ENCODE results near the gene MT3. TPM values are rescaled to one million over a fixed set of nuclear protein-coding genes. Genes with fewer than 3 reads are reported as not detected.

MT3 gene
- total and polyA plus RNA-seq, 4 donors, result 1.6 TPM; not detected in 3

DNA sequence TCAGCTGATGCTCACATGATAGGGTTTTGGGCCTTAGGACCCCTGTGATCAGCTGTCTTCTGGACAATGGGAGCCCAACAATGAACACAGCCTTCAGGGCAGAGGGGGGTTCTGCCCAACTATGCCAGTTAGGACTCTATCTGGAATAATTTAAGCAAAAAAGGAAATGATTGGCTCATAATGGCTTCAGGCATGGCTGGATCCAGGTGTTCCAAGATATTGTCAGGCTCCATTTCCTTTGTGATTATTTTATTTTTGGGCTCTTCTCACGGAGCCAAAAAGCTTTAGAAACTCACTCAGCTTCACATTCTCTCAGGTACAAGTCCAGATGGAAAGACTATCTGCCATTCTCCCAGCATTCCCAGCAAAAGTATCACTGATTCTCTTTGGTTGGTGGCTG lies 16.1 kb downstream of the MT3 start:
- Histone ChIP-seq H3K4me3 (ENCODE audit: low read length in 2 of 2) (no peak overlapping the region), H3K9me3 (ENCODE audit: control insufficient read depth, low read length) (no peaks in the 10 kb centered on the region), H3K4me1 (ENCODE audit: control insufficient read depth in 1 of 2, insufficient read depth in 2 of 2, low read length in 2 of 2) (peaks cover 0 to 1% of the 10 kb centered on the region in 2 donors), H3K27ac (ENCODE audit: low read depth in 1 of 2, low read length in 2 of 2) (no peak overlapping the region), H3K36me3 (ENCODE audit: control insufficient read depth in 1 of 2, insufficient read depth in 2 of 2, low read length in 1 of 2) (no peaks in the 10 kb centered on the region), H3K27me3 (ENCODE audit: control insufficient read depth in 1 of 2, insufficient read depth in 2 of 2, low read length in 1 of 2) (no peaks in the 10 kb centered on the region)
- intact Hi-C loops (cut with DNase I), result loop anchor here (2.0 to 10.0 kb wide), 3 partner anchors 37 to 91 kb away; partner anchors contain the start of gene MT1X (in 1 of the 2)
- DNase-seq, result no peak
- ATAC-seq (ENCODE audit: low FRiP score), result no peak
- WGBS, 2 donors, result 91 to 94% methylated on average over 1 of the region's 1 CpG

DNA sequence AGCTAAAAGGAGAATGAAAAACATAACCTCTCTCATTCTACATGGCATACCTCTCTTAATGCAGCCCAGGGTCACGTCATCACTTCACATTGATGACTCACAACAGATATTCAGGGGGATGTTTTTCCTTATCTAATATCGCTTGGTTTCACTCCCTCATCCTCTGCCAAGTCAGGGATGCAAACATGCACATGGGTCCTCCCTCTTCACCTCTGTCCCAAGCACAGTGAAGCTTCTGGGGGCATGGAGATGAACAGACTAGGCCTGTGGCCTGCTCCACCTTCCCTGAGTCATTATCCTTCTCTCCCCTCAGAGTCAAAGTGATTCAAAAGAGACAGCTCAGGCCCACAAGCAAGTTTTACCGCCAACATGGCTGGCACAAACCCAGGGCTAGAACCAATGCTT lies 16.7 kb downstream of the MT3 start:
- intact Hi-C loops (cut with DNase I), result loop anchor here (5.0 to 10.0 kb wide), 2 partner anchors 76 to 91 kb away; partner anchors contain the start of gene MT1X (in 1 of the 2)

DNA sequence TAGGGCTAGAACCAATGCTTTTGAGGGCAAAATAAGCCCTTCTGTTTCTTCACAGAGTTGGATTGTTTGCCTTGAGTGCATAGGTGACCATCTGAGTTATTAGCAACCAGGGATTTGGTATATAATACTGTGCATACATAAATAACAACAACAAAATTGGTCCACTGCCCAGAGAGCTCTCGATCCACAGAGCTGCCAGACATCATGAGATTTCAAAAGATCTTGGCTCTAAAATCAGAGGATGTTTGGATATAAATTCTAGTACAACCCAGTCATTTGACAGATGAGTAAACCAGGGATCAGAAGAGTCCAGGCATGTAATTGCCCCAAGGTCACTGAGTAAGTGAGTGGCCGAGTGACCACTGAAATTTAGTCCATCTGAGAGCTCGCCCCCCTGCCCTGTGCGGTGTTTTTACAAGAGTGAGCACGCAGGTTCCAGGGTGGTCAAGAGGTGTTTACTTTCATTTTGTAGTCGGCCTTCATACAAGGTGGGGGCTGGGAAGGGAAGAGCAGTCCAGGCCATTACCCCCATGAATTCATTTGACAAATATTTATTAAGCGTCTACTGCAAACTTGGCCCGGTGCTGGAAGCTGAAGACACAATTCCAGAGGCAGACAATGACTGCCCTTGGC lies 17.3 kb downstream of the MT3 start:
- ATAC-seq (ENCODE audit: low FRiP score) (no peak), DNase-seq (no peak)
- Histone ChIP-seq H3K27ac (ENCODE audit: low read depth in 1 of 2, low read length in 2 of 2) (peak overlapping the region in 1 of 2 donors; percentile 84), H3K9me3 (ENCODE audit: control insufficient read depth, low read length) (no peaks in the 10 kb centered on the region), H3K27me3 (ENCODE audit: control insufficient read depth in 1 of 2, insufficient read depth in 2 of 2, low read length in 1 of 2) (no peaks in the 10 kb centered on the region), H3K4me1 (ENCODE audit: control insufficient read depth in 1 of 2, insufficient read depth in 2 of 2, low read length in 2 of 2) (peaks cover 0 to 5% of the 10 kb centered on the region in 2 donors), H3K4me3 (ENCODE audit: low read length in 2 of 2) (no peak overlapping the region), H3K36me3 (ENCODE audit: control insufficient read depth in 1 of 2, insufficient read depth in 2 of 2, low read length in 1 of 2) (no peaks in the 10 kb centered on the region)
- intact Hi-C loops (cut with DNase I), result loop anchor here (5.0 to 10.0 kb wide), 2 partner anchors 76 to 92 kb away; partner anchors contain the start of gene MT1X (in 1 of the 2)
- WGBS, 2 donors, result 65 to 69% methylated on average over 8 of the region's 8 CpGs

More for the DNA sequence above, 16.7 kb downstream of the MT3 start:
- no peak overlapping the region for H3K4me3 ChIP-seq (ENCODE audit: low read length in 2 of 2)
- H3K36me3 ChIP-seq (ENCODE audit: control insufficient read depth in 1 of 2, insufficient read depth in 2 of 2, low read length in 1 of 2), result no peaks in the 10 kb centered on the region
- H3K27me3 ChIP-seq (ENCODE audit: control insufficient read depth in 1 of 2, insufficient read depth in 2 of 2, low read length in 1 of 2), result no peaks in the 10 kb centered on the region
- H3K4me1 ChIP-seq (ENCODE audit: control insufficient read depth in 1 of 2, insufficient read depth in 2 of 2, low read length in 2 of 2), result peaks cover 0 to 5% of the 10 kb centered on the region in 2 donors
- no peaks in the 10 kb centered on the region for H3K9me3 ChIP-seq (ENCODE audit: control insufficient read depth, low read length)
- ATAC-seq (ENCODE audit: low FRiP score) (no peak), DNase-seq (peak in 1 of 2 donors; percentile 84)
- 70 to 77% methylated on average over 3 of the region's 3 CpGs for WGBS, 2 donors
- H3K27ac ChIP-seq (ENCODE audit: low read depth in 1 of 2, low read length in 2 of 2), result peak overlapping the region in 1 of 2 donors; percentile 35

DNA sequence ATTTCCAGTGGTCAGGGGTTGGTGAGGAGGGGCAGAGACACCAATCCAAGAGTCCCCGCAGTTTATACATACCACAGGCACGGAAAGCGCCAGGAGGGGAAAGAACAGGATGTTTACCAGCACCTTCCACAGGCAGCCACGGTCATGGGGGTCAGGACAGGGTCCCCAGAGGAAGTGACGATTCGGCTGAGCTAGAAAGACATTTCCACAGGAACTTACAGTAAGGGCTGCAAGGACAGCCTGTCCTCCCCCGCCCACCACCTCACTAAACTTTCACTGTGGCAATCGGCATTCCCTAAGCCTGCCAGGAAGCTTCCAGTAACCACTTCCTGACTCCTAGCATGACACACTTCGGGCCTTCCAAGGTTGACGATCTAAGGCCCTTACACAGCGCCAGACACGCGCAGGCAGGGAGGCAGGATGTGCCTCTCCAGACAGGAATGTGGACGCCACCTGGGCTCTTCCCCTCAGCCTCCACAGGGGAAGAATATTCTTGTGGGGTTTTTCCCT lies 17.8 kb downstream of the MT3 start:
- WGBS, 2 donors, result 75 to 79% methylated on average over 14 of the region's 14 CpGs
- DNase-seq (peak; percentile 77 to 88), ATAC-seq (ENCODE audit: low FRiP score) (peak; percentile 47)
- intact Hi-C loops (cut with DNase I), result loop anchor here (5.0 to 10.0 kb wide), 2 partner anchors 75 to 92 kb away; partner anchors contain the start of gene MT1X (in 1 of the 2)
- H3K27me3 ChIP-seq (ENCODE audit: control insufficient read depth in 1 of 2, insufficient read depth in 2 of 2, low read length in 1 of 2), result no peaks in the 10 kb centered on the region
- no peaks in the 10 kb centered on the region for H3K9me3 ChIP-seq (ENCODE audit: control insufficient read depth, low read length)
- no peak overlapping the region for H3K4me3 ChIP-seq (ENCODE audit: low read length in 2 of 2)
- no peaks in the 10 kb centered on the region for H3K36me3 ChIP-seq (ENCODE audit: control insufficient read depth in 1 of 2, insufficient read depth in 2 of 2, low read length in 1 of 2)
- peaks cover 0 to 5% of the 10 kb centered on the region in 2 donors for H3K4me1 ChIP-seq (ENCODE audit: control insufficient read depth in 1 of 2, insufficient read depth in 2 of 2, low read length in 2 of 2)
- H3K27ac ChIP-seq (ENCODE audit: low read depth in 1 of 2, low read length in 2 of 2), result peak overlapping the region in 1 of 2 donors; percentile 84

DNA sequence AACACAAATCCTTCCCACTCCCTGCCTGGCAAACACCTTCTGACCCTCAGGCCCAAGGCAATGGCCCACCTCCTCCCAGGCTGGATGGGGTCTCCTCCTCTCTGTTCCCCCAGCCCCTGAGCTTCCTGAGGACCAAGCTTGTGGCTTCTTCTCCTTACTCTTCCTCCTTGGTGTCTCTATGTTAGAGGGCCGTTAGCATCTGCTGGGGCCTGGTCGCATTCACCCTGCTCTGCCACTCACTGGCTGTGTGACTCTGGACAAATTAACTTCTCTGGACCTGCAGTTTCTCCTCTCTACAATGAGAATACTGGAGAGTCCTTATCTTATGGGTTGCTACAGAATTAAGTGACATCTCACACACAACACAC lies 18.3 kb downstream of the MT3 start:
- intact Hi-C loops (cut with DNase I), result loop anchor here (5.0 to 10.0 kb wide), 2 partner anchors 75 to 93 kb away; partner anchors contain the start of gene MT1X (in 1 of the 2)
- no peak overlapping the region for H3K4me3 ChIP-seq (ENCODE audit: low read length in 2 of 2)

DNA sequence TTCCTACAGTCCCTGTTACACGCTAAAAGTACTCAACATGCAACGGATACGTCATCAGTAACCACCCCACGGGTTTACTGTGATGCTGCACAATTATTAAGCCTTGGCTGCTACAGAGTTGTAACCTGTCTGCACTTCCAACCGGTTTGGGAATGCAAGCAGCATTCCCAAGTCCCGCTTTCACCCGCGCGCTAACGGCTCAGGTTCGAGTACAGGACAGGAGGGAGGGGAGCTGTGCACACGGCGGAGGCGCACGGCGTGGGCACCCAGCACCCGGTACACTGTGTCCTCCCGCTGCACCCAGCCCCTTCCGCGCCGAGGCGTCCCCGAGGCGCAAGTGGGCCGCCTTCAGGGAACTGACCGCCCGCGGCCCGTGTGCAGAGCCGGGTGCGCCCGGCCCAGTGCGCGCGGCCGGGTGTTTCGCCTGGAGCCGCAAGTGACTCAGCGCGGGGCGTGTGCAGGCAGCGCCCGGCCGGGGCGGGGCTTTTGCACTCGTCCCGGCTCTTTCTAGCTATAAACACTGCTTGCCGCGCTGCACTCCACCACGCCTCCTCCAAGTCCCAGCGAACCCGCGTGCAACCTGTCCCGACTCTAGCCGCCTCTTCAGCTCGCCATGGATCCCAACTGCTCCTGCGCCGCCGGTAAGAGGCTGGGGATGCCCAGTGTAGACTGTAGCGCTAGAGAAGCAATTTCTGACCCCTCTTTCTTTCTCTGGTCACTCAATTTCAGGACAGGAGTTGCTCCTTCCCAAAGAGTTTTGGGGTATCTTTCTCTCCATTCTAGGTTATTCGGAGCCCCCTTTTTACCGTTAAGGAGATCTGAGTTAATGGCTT lies 18.9 kb downstream of the MT3 start, which contains the start of gene MT2A:
TSS of gene MT2A (plus strand) at position 542 of the 833 bp plus-strand sequence. CDS start at position 614, 72 bp downstream.
- Histone ChIP-seq H3K9me3 (ENCODE audit: control insufficient read depth, low read length) (no peaks in the 10 kb centered on the region), H3K27ac (ENCODE audit: low read depth in 1 of 2, low read length in 2 of 2) (peak within 1 kb of the TSS; percentile 51 to 85), H3K27me3 (ENCODE audit: control insufficient read depth in 1 of 2, insufficient read depth in 2 of 2, low read length in 1 of 2) (no peaks in the 10 kb centered on the region), H3K4me1 (ENCODE audit: control insufficient read depth in 1 of 2, insufficient read depth in 2 of 2, low read length in 2 of 2) (peaks cover 0 to 5% of the 10 kb centered on the region in 2 donors), H3K36me3 (ENCODE audit: control insufficient read depth in 1 of 2, insufficient read depth in 2 of 2, low read length in 1 of 2) (no peaks in the 10 kb centered on the region), H3K4me3 (ENCODE audit: low read length in 2 of 2) (peak within 1 kb of the TSS; percentile 60 to 96)
- peak; percentile 98 for DNase-seq
- intact Hi-C loops (cut with DNase I), result loop anchor here (5.0 to 10.0 kb wide), 2 partner anchors 74 to 93 kb away; partner anchors contain the start of gene MT1X (in 1 of the 2)
- 5 to 6% methylated on average over 61 to 62 of the region's 62 CpGs for WGBS, 2 donors
- ATAC-seq (ENCODE audit: low FRiP score), result peak; percentile 92

More for the DNA sequence above, 18.3 kb downstream of the MT3 start:
- Histone ChIP-seq H3K4me1 (ENCODE audit: control insufficient read depth in 1 of 2, insufficient read depth in 2 of 2, low read length in 2 of 2) (peaks cover 0 to 5% of the 10 kb centered on the region in 2 donors), H3K36me3 (ENCODE audit: control insufficient read depth in 1 of 2, insufficient read depth in 2 of 2, low read length in 1 of 2) (no peaks in the 10 kb centered on the region), H3K9me3 (ENCODE audit: control insufficient read depth, low read length) (no peaks in the 10 kb centered on the region), H3K27ac (ENCODE audit: low read depth in 1 of 2, low read length in 2 of 2) (peak overlapping the region; percentile 51 to 84), H3K27me3 (ENCODE audit: control insufficient read depth in 1 of 2, insufficient read depth in 2 of 2, low read length in 1 of 2) (no peaks in the 10 kb centered on the region)
- no peak for DNase-seq
- no peak for ATAC-seq (ENCODE audit: low FRiP score)
- 77 to 92% methylated on average over 2 of the region's 2 CpGs for WGBS, 2 donors

DNA sequence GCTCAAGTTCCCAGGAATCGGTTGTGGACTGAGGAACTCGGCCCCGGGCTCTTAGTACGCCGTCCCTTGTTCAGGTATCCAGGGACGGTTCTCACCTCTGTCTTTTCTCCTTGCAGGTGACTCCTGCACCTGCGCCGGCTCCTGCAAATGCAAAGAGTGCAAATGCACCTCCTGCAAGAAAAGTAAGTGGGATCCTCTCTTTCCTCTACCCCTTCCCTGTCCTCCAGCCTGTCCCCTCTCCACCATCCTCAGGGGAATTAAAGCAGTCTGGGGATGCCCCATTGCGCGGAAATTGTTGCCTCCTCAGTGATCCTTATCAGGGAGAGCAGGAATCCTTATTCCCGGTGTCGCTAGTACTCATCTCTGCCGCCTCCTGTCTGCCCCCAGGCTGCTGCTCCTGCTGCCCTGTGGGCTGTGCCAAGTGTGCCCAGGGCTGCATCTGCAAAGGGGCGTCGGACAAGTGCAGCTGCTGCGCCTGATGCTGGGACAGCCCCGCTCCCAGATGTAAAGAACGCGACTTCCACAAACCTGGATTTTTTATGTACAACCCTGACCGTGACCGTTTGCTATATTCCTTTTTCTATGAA lies 19.6 kb downstream of the MT3 start:
- intact Hi-C loops (cut with DNase I), result loop anchor here (1.0 to 10.0 kb wide), 3 partner anchors 17 to 94 kb away; partner anchors contain the start of gene MT1X (in 1 of the 2)
- ATAC-seq (ENCODE audit: low FRiP score) (no peak), DNase-seq (no peak)
- peak overlapping the region; percentile 15 to 19 for H3K27ac ChIP-seq (ENCODE audit: low read depth in 1 of 2, low read length in 2 of 2)
- H3K4me1 ChIP-seq (ENCODE audit: control insufficient read depth in 1 of 2, insufficient read depth in 2 of 2, low read length in 2 of 2), result peaks cover 0 to 5% of the 10 kb centered on the region in 2 donors
- no peaks in the 10 kb centered on the region for H3K36me3 ChIP-seq (ENCODE audit: control insufficient read depth in 1 of 2, insufficient read depth in 2 of 2, low read length in 1 of 2)
- WGBS, 2 donors, result 1% methylated on average over 21 of the region's 21 CpGs
- no peaks in the 10 kb centered on the region for H3K9me3 ChIP-seq (ENCODE audit: control insufficient read depth, low read length)
- H3K4me3 ChIP-seq (ENCODE audit: low read length in 2 of 2), result peak overlapping the region; percentile 60 to 96
- H3K27me3 ChIP-seq (ENCODE audit: control insufficient read depth in 1 of 2, insufficient read depth in 2 of 2, low read length in 1 of 2), result no peaks in the 10 kb centered on the region

DNA sequence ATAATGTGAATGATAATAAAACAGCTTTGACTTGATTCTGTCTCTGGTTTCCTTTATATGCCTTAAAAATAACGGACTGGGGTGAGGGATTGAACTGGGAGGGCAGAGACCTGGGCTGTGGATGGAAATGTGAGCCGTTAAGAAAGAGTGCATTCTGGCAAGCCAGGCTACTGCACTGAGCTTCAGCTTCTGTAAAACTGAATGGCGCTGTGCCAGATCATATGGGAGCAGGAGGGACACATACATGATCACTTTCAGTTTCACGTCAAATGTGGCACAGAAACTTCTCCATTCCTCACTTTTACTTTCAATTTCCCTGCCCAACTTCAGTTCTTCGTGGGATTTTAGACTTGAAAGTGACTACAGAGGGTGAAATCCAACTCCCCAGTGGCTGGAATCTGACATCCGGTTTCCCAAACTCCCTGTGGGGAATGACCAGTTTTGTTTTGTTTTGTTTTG lies 20.2 kb downstream of the MT3 start:
- WGBS, 2 donors, result 0% methylated on average over 6 of the region's 6 CpGs
- H3K4me3 ChIP-seq (ENCODE audit: low read length in 2 of 2), result peak overlapping the region; percentile 60 to 96
- H3K4me1 ChIP-seq (ENCODE audit: control insufficient read depth in 1 of 2, insufficient read depth in 2 of 2, low read length in 2 of 2), result peaks cover 0 to 5% of the 10 kb centered on the region in 2 donors
- no peaks in the 10 kb centered on the region for H3K36me3 ChIP-seq (ENCODE audit: control insufficient read depth in 1 of 2, insufficient read depth in 2 of 2, low read length in 1 of 2)
- ATAC-seq (ENCODE audit: low FRiP score) (peak; percentile 13), DNase-seq (peak in 1 of 2 donors; percentile 89)
- intact Hi-C loops (cut with DNase I), result loop anchor here (1.0 to 10.0 kb wide), 3 partner anchors 17 to 95 kb away; partner anchors contain the start of gene MT1X (in 1 of the 2)
- H3K9me3 ChIP-seq (ENCODE audit: control insufficient read depth, low read length), result no peaks in the 10 kb centered on the region
- H3K27ac ChIP-seq (ENCODE audit: low read depth in 1 of 2, low read length in 2 of 2), result peak overlapping the region; percentile 15 to 85
- H3K27me3 ChIP-seq (ENCODE audit: control insufficient read depth in 1 of 2, insufficient read depth in 2 of 2, low read length in 1 of 2), result no peaks in the 10 kb centered on the region

Measured in aorta (tissue), 5 donors.